ENCODE data around the gene PIK3AP1.

PIK3AP1 gene

GRCh38 chr10:96676272-96677112 lies 43.8 kb downstream of the PIK3AP1 start:
- no peak for DNase-seq (ENCODE audit: low read depth in 1 of 2, low spot score in 1 of 2)

- DNase-seq (ENCODE audit: low read depth in 1 of 2, low spot score in 1 of 2), result no peak
These were observed 44.5 kb downstream of the PIK3AP1 start for GRCh38 chr10:96675846-96676245.

DNA sequence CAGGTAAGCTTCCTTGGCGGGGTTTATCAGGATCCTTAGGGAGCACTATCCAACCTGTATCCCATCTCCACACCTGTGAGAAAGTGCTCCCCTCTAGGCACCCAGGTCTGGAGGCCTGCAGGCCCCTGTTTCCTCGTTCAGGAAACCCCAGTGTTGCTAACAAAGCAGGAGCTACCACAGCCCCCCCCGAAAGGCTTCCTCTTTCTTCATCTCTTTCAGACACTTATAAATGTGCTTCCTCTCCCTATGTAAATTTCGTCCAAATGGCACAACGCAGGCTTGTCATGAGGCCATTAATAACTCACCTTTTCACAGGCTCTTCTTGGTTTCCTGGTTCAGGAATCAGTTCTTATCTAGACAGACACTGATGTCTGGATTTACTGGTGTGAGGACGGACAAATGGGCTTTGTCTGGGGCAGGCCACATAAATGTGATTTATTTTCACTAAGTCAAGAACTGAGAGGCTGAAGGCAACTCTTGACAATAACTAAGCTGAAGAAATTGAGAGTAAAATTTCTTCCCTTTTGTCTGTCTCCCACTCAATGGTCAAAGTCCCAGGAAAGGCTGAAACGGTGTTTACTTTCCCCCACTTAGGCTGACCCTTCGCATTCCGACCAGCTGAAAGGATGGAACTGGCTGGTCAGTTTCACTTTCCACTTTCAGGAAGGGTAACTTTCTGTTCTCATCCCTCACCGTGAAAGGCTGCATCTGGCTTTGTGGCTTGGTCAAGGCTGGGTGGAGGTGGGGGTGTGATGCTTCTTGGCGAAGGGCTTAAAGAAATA lies 46.8 kb downstream of the PIK3AP1 start:
- DNase-seq (ENCODE audit: low read depth in 1 of 2, low spot score in 1 of 2), result no peak

DNA sequence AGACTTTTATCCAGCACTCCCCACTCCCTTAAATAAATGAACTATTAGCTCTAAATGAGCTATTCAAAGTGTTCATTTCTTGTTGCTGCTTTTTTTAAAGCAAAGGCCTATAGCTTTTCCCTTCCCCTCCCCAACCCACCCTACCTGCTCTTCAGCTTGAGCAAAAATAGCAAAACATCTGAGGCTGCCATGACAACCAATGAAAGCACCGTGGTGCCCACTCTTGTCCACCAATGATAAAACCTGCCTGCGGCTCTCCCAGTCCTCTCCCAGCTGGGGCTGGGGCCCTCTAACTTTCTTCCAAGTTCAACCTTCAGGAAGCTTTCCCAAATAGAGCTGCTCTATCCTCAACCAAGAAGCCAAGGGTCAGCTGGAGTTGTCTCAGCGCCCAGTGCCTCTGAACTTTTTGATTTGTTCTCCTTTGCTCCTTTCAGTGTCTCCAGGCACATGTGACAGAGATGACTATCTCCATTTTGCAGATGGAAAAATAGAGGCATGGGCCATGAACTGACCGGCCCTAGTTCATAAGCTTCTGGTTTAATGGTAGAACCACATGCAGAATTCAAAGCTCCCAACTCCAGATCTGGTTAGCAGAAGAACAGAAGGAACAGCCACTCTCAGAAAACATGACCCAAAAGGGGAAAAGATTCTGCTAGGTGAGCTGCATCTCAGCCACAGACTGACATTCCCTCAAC lies 47.7 kb downstream of the PIK3AP1 start:
- DNase-seq (ENCODE audit: low read depth in 1 of 2, low spot score in 1 of 2), result no peak

DNA sequence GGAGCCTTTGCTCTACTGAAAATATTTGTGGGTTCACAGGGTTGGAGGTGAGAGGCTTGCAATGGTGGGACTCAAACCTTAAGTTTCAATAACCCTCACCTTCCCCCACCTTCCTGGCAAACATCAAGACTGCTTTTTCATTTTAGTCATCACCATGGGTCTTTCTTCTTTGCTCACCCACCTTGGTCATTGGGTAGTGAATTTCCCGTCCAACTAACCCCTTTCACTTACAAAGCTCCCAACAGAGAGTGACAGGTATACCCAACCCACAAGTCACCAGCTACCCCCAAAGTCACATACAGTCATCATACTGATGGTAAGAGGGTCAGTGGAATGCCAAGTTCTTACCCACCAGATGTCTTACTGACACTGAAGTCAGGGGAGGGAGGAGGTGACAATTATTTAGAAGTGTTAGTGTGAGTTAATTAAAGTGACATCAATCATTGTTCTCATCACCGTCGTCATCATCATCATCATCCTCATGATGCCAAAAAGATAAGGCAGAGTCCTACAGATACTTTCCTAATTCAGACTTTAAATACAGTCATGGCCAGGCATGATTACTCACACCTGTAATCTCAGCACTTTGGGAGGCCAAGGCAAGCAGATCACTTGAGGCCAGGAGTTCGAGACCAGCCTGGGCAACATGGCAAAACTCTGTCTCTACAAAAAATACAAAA lies 49.0 kb downstream of the PIK3AP1 start:
- DNase-seq (ENCODE audit: low read depth in 1 of 2, low spot score in 1 of 2), result no peak

DNA sequence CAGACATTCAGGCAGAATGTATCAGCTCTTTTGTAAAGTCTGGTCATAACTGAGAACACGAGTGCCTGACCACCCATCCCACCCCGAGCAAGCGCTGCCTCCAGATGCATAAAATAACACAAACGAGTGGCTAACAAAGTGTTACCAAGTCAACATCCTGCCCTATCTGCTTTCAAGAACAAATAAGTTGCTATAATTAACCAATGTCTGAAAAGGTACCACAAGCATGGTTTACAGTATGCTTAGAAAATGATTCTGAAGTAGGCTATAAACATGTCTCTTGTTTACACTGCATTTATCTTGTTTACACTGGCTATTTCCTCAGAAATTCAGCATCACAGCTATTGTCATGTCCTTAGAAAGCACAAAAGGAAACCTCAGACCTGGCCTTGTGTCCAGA lies 49.5 kb downstream of the PIK3AP1 start:
- DNase-seq (ENCODE audit: low read depth in 1 of 2, low spot score in 1 of 2), result no peak

DNA sequence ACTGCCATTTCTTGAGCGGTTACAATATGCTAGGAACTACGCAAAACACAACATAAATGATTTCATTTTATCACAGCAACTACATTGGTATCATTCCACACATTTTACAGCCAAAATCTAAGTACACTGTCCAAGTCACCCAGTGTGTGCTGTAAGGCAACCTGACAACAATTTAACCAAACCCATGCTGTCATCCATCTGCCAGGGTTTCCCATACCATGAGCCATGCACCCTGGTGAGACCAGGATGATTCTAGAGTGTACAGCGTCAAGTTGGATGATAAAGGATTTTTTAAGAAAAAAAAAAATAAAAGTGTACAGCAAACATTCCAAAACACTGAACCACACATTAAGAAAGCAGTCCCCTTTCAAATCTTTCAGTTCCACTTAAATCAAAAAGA lies 52.9 kb downstream of the PIK3AP1 start:
- no peak for DNase-seq (ENCODE audit: low read depth in 1 of 2, low spot score in 1 of 2)

DNA sequence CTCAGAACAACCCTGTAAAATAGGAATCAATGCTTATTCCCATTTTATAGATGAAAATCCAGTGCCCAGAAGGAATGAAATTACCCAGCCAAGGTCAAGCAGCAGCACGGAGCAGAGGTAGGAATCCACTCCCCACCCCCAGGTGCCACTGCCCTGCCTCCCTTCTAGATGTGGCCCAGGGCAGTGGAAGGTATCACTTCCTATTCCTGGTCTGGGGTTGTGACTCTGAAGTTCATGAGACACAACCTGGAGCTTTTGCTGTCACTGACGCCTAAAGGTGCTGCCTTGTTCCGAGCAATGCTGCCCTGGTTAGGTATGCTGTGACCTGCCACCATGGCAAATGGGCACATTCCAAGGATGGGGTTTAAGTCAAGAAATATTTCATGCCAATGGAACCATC lies 53.6 kb downstream of the PIK3AP1 start:
- no peak for DNase-seq (ENCODE audit: low read depth in 1 of 2, low spot score in 1 of 2)

DNA sequence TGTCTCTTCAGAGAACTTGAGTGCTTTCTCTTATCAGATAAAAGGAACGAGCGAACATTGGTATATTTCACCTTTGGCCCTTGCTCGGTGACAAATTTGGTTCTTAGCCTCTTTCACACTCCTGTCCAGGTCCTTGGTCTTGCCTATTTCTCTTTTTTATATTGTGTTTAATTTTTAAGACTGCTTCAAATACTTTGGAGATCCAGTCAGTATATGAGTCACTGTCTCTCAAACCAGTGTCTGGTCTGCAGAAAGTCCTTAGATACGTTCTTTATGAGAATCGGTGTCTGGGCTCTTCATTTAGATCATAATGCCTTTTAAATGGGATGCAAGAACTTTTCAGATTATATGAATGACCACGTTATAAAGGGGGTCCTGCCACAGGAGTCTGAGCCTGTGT lies 55.0 kb downstream of the PIK3AP1 start:
- no peak for DNase-seq (ENCODE audit: low read depth in 1 of 2, low spot score in 1 of 2)

- no peak for DNase-seq (ENCODE audit: low read depth in 1 of 2, low spot score in 1 of 2)
These were observed 55.8 kb downstream of the PIK3AP1 start for GRCh38 chr10:96664563-96664962.

GRCh38 chr10:96663797-96664196 lies 56.5 kb downstream of the PIK3AP1 start:
- DNase-seq (ENCODE audit: low read depth in 1 of 2, low spot score in 1 of 2), result no peak

- DNase-seq (ENCODE audit: low read depth in 1 of 2, low spot score in 1 of 2), result no peak
These were observed 58.7 kb downstream of the PIK3AP1 start for GRCh38 chr10:96661632-96662031.

DNA sequence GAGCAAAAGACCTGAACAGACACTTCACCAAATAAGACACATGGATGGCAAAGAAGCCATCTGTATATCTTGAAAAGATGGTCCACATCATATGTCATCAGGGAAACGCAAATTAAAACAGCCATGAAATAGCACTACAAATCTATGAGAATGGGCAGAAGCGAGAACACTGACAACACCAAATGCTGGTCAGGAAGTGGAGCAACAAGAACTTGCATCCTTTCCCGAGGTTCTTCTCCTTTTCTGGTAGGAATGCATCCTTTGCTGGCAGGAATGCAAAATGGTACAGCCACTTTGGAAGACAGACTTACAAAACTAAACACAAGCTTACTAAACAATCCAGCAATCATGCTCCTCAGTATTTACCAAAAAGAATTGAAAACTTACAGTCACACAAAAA lies 60.0 kb downstream of the PIK3AP1 start:
- no peak for DNase-seq (ENCODE audit: low read depth in 1 of 2, low spot score in 1 of 2)

DNA sequence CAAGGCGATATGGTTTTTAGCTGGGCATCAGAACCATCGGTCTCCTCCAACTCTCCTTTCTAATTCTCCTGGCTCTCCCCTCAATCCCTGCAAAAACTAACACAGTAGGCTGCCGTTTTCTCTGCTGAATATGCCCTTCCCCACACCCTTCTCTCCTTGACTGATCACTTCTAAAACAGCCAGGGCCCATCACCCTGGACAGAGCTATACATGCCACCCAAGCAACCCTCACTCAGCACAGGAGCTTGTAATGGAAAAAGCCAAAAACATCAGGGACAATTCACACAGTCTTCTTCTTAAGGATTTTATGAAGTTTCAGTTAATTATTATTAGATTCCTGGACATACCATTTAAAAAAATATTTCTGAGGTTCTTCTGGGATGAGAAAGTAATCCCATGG lies 61.5 kb downstream of the PIK3AP1 start:
- DNase-seq (ENCODE audit: low read depth in 1 of 2, low spot score in 1 of 2), result no peak

DNA sequence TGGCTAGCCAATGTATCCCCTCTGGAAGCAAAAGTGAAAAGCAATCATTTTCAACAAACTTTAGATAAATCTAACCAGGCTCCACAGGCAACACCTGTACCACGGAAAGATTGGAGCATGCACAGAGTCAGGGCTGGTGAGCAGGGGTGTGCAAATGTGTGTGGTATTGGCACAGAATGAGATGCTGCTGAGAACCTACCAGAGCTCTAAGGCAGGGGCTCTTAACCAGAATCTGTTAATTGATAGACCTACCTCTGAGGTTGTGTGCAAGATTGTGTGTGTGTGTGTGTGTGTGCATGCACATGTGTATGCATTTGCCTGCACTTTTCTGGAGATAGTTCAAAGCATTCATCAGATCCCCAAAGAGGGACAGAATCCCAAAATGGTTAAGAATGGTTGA lies 62.9 kb downstream of the PIK3AP1 start:
- DNase-seq (ENCODE audit: low read depth in 1 of 2, low spot score in 1 of 2), result no peak

DNA sequence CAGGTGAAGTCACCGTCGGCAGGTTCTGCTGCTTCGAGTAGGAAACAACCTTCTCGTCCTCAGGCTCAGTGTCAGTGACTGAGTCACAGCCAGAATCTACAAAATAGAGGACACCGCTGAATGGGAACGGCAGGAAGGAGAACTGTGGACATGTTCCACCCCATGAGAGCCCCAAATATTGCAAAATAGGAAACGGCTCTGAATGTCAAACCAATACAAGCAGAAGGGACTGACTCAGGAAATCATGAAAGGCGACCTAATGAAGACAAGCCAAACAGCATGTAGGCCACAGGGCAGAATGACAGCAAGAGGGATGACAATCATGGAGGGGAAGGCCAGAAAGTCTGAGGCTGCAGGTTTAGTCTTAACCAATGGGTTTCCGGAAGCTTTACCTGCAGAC lies 63.5 kb downstream of the PIK3AP1 start:
- DNase-seq (ENCODE audit: low read depth in 1 of 2, low spot score in 1 of 2), result no peak

DNA sequence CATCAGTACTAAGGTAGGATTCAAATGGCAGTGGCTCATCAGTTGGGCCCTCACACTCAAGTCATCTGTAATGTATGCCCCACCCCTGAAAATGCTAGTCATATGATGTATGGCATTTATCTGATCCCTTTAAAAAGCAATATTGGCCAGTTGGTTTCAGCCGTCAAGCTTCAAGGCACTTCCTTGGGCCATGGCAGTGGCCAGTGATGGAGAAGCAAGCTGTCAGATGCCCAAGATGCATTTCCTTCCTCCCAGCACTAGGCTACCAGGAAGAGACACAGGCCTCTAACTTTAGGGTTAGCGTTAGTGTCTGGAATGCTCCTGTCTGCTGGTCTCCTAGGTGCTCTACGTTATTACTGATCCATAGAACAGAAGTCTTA lies 64.1 kb downstream of the PIK3AP1 start:
- DNase-seq (ENCODE audit: low read depth in 1 of 2, low spot score in 1 of 2), result no peak

- no peak for DNase-seq (ENCODE audit: low read depth in 1 of 2, low spot score in 1 of 2)
These were observed 64.7 kb downstream of the PIK3AP1 start for GRCh38 chr10:96655461-96656197.

DNA sequence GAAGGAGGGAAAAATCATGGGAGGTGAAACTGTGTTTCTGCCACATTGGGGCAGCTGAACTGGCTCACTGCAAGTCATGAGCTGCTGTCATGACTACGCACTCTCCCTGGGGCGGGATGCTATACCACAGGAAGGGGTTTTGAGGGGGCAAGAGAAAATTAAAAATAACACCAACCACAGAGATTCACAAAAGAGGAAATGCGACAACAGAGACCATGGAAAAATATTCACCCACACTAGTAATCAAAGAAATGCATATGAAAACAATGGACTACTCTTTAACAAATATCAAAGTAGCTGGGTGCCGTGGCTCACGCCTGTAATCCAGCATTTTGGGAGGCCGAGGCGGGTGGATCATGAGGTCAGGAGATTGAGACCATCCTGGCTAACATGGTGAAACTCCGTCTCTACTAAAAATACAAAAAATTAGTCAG lies 68.3 kb downstream of the PIK3AP1 start:
- no peak for DNase-seq (ENCODE audit: low read depth in 1 of 2, low spot score in 1 of 2)

- no peak for DNase-seq (ENCODE audit: low read depth in 1 of 2, low spot score in 1 of 2)
These were observed 69.4 kb downstream of the PIK3AP1 start for GRCh38 chr10:96650958-96651357.

GRCh38 chr10:96648297-96648696 lies 72.0 kb downstream of the PIK3AP1 start:
- DNase-seq (ENCODE audit: low read depth in 1 of 2, low spot score in 1 of 2), result no peak
